CD4-positive, alpha-beta T cell treated with Interleukin-12 subunit alpha and Interleukin-12 subunit beta, for 1 hour (primary cell): ENCODE data around the gene ATP9A.
"Not testable (repeated sequence)": the region's sequence is repeated elsewhere in the genome, so short reads cannot be mapped to it uniquely, and the experiment has no call there.

ENCODE experiments used
- DNase-seq: peaks from one replicate; pipeline ENCODE4 v3.0.0-alpha.2; 2020

The ATP9A gene

GRCh38 chr20:51767867-51768758 lies at the start of gene ATP9A:
Gene ATP9A, minus strand, starts transcription at chr20:51768390. Its CDS starts 21 bp downstream, at chr20:51768369.
- DNase-seq: no peak

- DNase-seq: not testable (repeated sequence)
Measured at GRCh38 chr20:51816856-51817255, 48.7 kb upstream of the ATP9A start.

- DNase-seq: no peak
Measured at GRCh38 chr20:51815383-51816076, 47.3 kb upstream of the ATP9A start.

GRCh38 chr20:51812861-51813260 lies 44.7 kb upstream of the ATP9A start:
- DNase-seq: no peak

- no peak for DNase-seq
Measured at GRCh38 chr20:51811514-51812128, 43.4 kb upstream of the ATP9A start.

- no peak for DNase-seq
Measured at GRCh38 chr20:51811042-51811355, 42.8 kb upstream of the ATP9A start.

- DNase-seq: no peak
Measured at GRCh38 chr20:51810155-51811041, 42.2 kb upstream of the ATP9A start.

- no peak for DNase-seq
Measured at GRCh38 chr20:51807720-51808250, 39.6 kb upstream of the ATP9A start.

GRCh38 chr20:51804754-51805153 lies 36.6 kb upstream of the ATP9A start:
- no peak for DNase-seq

- no peak for DNase-seq
Measured at GRCh38 chr20:51803148-51803854, 35.1 kb upstream of the ATP9A start.

GRCh38 chr20:51802170-51802751 lies 34.1 kb upstream of the ATP9A start, which contains the start of gene SALL4:
Gene SALL4, minus strand, starts transcription at chr20:51802521. Its CDS starts 113 bp downstream, at chr20:51802408.
- no peak for DNase-seq

- DNase-seq: no peak
Measured at GRCh38 chr20:51801823-51802123, 33.6 kb upstream of the ATP9A start.

- DNase-seq: no peak
Measured at GRCh38 chr20:51801122-51801822, 33.1 kb upstream of the ATP9A start.

GRCh38 chr20:51800872-51801121 lies 32.6 kb upstream of the ATP9A start:
- no peak for DNase-seq

GRCh38 chr20:51800060-51800871 lies 32.1 kb upstream of the ATP9A start:
- DNase-seq: peak; percentile 58

GRCh38 chr20:51799401-51799860 lies 31.2 kb upstream of the ATP9A start:
- DNase-seq: no peak

GRCh38 chr20:51797357-51798025 lies 29.3 kb upstream of the ATP9A start:
- no peak for DNase-seq

GRCh38 chr20:51796340-51796739 lies 28.1 kb upstream of the ATP9A start:
- DNase-seq: no peak

- DNase-seq: no peak
Measured at GRCh38 chr20:51792960-51793359, 24.8 kb upstream of the ATP9A start.

GRCh38 chr20:51791626-51792025 lies 23.4 kb upstream of the ATP9A start:
- DNase-seq: no peak
